GM12891 (cell line): ENCODE measurements around the gene AFF3.

ENCODE experiments used
- DNase-seq: peaks from one replicate; pipeline ENCODE4 v3.0.0; 2011; ENCODE audit warnings: low spot score; ENCODE audit not compliant: insufficient read length
- FAIRE-seq: peaks from 2 replicates; lab custom pipeline; 2011; peaks lifted over from hg19 to GRCh38; lab: Jason Lieb, UNC
- PAX5 ChIP-seq: IDR thresholded peaks from 2 replicates; pipeline ENCODE4 v1.6.1; 2011; ENCODE audit warnings: low read length, moderate library complexity, mild to moderate bottlenecking; ENCODE audit not compliant: insufficient read depth, severe bottlenecking
- POLR2A ChIP-seq: IDR thresholded peaks from 2 replicates; pipeline ENCODE4 v1.6.1; 2011; ENCODE audit warnings: low read depth, low read length, control low read depth
- POLR2AphosphoS5 ChIP-seq: IDR thresholded peaks from 2 replicates; pipeline ENCODE4 v1.6.1; 2011; ENCODE audit warnings: low read depth, low read length, control low read depth
- POU2F2 ChIP-seq: IDR thresholded peaks from 2 replicates; pipeline ENCODE4 v1.6.1; 2011; ENCODE audit warnings: low read depth, mild to moderate bottlenecking, control low read depth, low read length, moderate library complexity
- SPI1 ChIP-seq: IDR thresholded peaks from 2 replicates; pipeline ENCODE4 v1.6.1; 2011; ENCODE audit warnings: low read depth, low read length, control low read depth
- TAF1 ChIP-seq: IDR thresholded peaks from 2 replicates; pipeline ENCODE4 v1.6.1; 2011; ENCODE audit warnings: low read depth, low read length, control low read depth

The AFF3 gene

DNA sequence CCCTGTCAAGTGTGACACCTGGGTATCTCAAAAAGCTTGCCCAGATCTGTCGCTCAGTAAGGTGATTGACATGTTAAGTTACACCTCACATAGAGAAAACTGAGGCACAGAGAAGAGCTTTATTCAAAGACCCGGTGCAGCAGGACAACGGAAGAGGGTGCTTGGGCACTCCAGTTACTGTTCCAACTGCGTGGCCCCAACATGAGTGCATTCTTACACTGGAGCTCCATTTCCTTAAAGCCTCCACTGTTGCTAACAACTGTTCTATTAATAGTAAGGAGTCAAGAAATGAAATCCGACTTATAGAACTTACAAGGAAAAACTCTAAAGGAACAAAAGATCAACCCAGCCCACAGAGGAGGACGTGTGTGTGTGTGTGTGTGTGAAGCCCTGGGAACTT lies 597.8 kb downstream of the AFF3 start:
- DNase-seq (no peak), FAIRE-seq (no peak)
- TF ChIP-seq POU2F2 (no peak), POLR2AphosphoS5 (no peak), PAX5 (no peak), POLR2A (no peak), SPI1 (no peak), TAF1 (no peak)

DNA sequence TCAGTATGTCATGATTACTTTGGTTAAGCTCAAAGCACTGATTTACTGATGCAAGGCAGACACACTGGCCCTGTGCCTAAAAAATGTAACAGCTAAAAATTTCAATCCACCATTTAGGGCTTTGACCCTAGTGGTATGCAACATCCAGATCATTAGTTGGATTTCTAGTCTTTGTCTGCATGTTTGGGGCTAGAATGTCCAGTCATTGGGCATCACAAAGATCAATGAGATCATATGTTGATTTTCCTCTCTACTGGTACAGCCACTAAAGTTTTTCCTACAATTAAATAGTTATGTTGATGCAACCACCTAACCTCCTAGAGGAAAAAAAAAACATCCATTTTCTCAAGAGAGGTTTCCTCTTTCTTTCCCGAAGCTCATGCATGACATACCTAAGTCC lies 599.1 kb downstream of the AFF3 start:
- TF ChIP-seq POLR2A (no peak), POU2F2 (no peak), POLR2AphosphoS5 (no peak), TAF1 (no peak), PAX5 (no peak), SPI1 (no peak)
- DNase-seq (no peak), FAIRE-seq (no peak)

DNA sequence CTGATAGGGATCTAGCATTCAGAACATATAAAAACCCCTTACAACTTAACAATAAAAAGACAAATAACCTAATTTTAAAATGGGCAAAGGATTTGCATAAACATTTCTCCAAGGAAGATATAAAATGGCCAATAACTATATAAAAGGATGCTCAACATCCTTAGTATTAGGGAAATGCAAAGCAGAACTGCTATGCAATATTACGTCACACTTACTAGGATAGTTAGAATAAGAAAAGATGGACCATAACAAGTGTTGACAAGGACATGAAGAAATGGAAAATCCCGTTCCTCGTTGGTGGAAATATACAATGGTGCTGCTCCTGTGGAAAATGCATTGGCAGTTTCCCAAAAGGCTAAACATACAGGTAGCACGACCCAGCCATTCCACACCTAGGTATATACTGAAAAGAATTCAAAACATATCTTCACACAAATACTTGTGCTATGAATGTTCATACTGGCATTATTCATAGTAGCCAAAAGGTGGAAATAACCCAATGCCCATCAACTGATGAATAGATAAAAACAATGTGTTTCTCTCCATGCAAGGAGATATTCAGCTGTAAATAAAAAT lies 604.4 kb downstream of the AFF3 start:
- TF ChIP-seq POLR2AphosphoS5: no peak
- no peak for TF ChIP-seq PAX5
- no peak for TF ChIP-seq SPI1
- no peak for TF ChIP-seq POU2F2
- TF ChIP-seq TAF1: no peak
- TF ChIP-seq POLR2A: no peak
- no peak for DNase-seq
- FAIRE-seq: no peak

DNA sequence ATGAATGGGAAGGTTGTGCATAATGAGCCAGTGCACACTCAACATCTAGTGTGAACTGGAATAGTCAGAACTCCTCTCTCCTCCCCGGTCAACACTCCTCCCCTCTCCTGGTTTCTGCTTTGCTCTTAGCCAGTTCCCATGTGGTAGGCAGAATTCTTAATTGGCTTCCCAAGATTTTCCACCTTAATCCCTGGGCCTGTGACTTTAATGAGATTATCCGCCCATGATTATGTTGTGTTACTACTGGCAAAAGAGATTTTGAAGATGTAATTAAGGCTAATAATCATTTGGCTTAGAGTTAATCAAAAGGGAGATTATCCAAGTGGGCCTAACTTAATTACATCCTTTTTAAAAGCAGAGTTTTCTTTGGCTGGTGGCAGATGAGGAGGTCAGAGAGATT lies 618.3 kb downstream of the AFF3 start:
- FAIRE-seq (no peak), DNase-seq (no peak)
- TF ChIP-seq PAX5 (no peak), TAF1 (no peak), POU2F2 (no peak)

DNA sequence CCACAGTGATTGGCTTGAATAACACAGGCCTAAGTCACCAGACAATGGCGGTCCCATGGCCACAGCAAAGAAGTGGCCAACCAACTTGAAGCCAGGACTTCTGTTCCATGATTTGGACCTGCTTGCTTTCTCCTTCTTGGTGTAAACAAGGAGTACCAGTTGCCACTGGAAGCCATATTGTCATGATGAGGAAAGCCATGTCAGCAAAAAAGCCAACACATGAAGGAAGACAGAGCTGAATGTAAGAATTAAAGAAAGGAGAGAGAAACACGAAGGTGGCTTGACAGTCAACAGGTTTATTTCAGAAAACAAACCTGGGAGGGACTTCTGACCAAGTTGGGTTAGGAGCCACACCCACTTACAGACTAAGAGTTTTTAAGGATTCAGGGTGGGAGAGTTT lies 620.2 kb downstream of the AFF3 start:
- DNase-seq (no peak), FAIRE-seq (no peak)
- TF ChIP-seq SPI1: no peak
- TF ChIP-seq TAF1: no peak
- TF ChIP-seq POLR2A: no peak
- no peak for TF ChIP-seq POLR2AphosphoS5
- no peak for TF ChIP-seq PAX5
- TF ChIP-seq POU2F2: no peak

DNA sequence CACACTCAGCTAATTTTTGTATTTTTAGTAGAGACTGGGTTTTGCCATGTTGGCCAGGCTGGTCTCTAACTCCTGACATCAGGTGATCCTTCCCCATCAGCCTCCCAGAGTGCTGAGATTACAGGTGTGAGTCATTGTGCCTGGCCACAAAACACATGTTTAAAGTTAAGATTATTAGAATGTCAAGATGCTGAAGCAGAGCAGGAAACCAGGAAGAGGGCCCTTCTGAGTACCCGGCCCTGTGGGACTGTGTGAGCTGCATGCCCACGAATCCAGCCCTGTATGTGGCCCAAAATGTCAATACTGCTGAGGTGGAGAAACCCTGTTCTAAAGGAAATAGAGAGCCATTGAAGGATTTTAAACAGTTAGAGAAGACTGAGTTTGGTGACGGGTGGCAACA lies 621.6 kb downstream of the AFF3 start:
- TF ChIP-seq PAX5 (no peak), SPI1 (no peak), POU2F2 (no peak), POLR2A (no peak)
- FAIRE-seq: no peak
- no peak for DNase-seq

DNA sequence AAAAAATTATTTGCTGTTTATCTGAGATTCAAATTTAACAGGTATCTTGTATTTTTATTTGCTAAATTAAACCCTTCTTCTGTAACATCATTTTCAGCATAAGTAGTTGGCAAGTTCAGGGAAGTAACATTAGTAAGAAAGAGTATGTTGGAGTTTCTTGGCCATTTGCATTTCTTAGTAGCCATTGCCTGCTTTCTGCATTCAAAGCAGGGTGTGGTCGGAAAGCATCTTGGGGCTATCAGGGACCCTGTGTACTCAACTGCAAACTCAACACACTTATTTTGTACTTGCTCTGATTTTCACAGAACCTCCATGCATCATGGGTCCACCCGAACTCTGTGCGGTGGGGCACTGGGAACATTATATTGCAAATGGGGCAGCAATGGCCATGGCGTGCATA lies 622.2 kb downstream of the AFF3 start:
- TF ChIP-seq TAF1 (no peak), POU2F2 (no peak), POLR2AphosphoS5 (no peak), SPI1 (no peak), PAX5 (no peak)
- FAIRE-seq: no peak
- DNase-seq: no peak

DNA sequence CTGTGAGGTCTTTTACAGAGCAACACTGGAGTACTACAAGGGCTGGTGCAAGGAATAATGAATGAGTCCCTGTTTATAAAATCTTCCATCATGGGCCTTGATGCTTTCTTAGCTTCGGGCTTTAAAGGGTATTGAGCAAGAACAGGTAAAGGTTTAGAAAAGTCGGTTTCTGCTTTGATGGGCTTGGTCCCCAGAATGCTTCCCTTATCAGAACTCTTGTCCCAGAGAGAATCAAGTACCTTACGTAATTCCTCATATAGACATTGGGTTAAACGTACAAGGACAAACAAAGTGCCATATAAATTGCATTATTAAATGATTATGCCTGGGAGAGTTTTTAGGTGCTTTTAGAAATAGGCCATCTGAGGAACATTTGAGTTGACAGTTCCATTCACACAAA lies 628.0 kb downstream of the AFF3 start:
- FAIRE-seq (no peak), DNase-seq (no peak)
- no peak for TF ChIP-seq POLR2AphosphoS5
- no peak for TF ChIP-seq PAX5
- no peak for TF ChIP-seq TAF1
- TF ChIP-seq POU2F2: no peak
- no peak for TF ChIP-seq POLR2A
- no peak for TF ChIP-seq SPI1

DNA sequence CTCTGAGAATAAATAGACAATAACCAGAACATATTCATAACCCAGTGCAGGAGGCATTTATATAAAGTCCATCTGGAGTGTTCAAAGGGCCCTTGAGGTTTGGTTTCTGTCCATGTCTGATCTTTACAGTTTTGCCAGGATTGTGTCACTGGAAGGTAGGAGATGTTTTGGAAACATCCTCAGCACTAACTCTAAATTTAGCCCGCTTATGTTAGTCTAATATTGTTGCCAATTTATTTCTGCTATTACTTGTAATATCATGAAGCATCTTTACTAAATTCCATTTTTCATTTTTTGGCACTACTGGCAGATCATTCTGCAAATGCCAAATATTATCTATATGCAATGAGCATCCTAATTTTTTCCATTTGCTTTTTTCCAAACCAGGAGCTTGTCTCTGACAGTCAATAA lies 630.2 kb downstream of the AFF3 start:
- TF ChIP-seq PAX5: no peak
- TF ChIP-seq TAF1: no peak
- no peak for TF ChIP-seq POLR2AphosphoS5
- TF ChIP-seq SPI1: no peak
- FAIRE-seq (no peak), DNase-seq (no peak)

DNA sequence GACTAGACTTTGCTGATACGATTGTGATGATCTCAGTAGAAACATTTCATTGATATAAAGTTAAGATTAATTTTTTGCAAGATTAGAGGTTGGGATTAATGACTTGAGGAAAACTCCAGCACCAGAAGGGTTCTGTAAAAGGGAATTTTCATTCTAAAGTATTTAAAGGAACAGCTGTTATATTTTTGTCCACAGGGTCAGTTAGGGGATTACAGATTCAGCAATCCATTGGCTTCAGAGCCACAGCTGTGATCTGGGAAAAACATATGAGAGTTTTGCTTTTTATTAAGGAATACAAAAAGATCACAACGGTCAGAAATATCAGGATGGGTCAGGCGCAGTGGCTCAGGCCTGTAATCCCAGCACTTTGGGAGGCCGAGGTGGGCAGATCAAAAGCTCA lies 633.0 kb downstream of the AFF3 start:
- no peak for TF ChIP-seq SPI1
- TF ChIP-seq POLR2AphosphoS5: no peak
- TF ChIP-seq POU2F2: no peak
- TF ChIP-seq PAX5: no peak
- no peak for TF ChIP-seq POLR2A
- TF ChIP-seq TAF1: no peak
- FAIRE-seq (no peak), DNase-seq (no peak)
